Loucy (cell line): ENCODE data around the gene CRHR1.

ENCODE experiments used
- CTCF ChIP-seq: fragments of 200-600 bp; sonication (generic); conservative IDR thresholded peaks from 2 replicates; pipeline ENCODE4 v1.5.1; 2014; ENCODE audit warnings: mild to moderate bottlenecking, antibody characterized with exemption, low read length
- EZH2phosphoT487 ChIP-seq: fragments of 200-600 bp; IDR thresholded peaks from 2 replicates; pipeline ENCODE4 v1.6.1; 2018; ENCODE audit warnings: antibody characterized with exemption, mild to moderate bottlenecking, moderate library complexity, borderline replicate concordance

DNA sequence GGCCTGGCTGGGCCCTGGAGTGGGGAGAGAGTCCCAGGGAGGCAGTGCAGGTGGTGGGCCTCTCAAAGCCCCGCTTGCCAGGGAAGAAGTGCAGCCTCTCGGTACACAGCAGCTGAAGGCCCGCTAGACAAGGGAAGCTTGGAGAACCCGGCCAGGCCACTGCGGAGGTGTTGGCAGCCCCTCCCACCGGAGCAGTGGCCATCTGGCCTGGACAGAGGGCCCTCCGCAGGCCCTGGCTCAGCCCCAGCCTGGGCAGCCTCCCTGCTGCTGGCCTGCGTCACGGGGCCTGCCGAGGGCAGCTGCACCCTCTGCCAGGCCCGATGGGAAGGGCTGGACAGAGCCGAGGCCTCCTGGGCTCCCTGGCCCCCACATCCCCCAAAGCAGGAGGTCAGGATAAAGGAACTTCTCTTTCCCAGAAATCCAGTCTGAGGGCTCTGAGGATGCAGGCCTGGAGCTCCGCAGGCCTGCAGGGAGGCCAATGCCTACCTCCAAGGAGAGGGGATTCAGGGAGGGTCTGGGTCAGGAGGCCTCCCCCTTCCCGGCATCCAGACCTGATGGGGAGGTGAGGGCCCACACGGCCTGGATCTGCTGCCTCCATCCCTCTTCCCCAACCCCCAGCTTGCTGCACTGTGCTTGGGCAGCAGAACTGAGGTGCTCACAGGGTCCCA is 64.9 kb downstream of the CRHR1 start:
- no peak for TF ChIP-seq CTCF
- TF ChIP-seq EZH2phosphoT487, result no peak
